ENCODE data around the gene FCGR2B.
A peak's percentile ranks its signal among the peaks of the same experiment; 100 is the strongest.
"Not testable (repeated sequence)": the region's sequence is repeated elsewhere in the genome, so short reads cannot be mapped to it uniquely, and the experiment has no call there.

Gene FCGR2B

DNA sequence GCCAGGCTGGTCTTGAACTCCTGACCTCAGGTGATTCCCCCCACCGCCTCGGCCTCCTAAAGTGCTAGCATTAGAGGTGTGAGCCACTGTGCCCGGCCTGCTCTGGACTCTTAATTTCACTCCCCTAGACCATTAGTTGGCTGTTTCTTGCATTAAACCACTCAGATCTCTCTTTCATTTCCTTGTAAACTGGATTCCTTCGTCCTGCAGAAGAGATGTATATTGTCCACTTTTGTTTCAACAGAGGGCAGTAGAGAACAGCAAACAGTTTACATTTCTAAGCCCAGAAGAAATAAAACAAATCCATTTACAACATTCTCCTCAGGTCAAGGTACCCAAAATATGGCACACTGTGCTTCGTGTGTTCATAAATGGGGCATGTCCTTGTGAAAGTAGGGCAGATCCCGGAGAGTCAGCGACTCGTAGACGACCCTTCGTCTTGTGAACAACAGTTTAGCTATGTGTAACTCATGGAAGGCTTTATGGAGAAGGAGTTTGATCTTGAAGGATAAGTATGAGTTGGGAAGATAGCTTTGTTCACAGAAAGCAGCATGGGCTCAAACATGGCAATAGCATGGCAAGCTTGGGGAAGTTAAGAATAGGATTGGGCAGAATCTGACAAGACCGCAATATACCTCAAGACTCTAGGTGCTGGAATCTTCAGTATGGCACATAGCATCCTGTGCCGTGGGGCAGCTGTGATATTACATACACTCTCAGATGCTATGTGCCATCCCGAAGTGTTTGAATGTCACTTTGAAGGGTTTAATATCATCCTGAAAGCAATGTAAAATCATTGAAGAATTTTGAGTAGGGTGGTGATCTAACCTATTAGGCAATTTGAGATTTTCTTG is 15.2 kb upstream of the FCGR2B start:
- peak; percentile 50 for DNase-seq (ENCODE audit: low spot score)

DNA sequence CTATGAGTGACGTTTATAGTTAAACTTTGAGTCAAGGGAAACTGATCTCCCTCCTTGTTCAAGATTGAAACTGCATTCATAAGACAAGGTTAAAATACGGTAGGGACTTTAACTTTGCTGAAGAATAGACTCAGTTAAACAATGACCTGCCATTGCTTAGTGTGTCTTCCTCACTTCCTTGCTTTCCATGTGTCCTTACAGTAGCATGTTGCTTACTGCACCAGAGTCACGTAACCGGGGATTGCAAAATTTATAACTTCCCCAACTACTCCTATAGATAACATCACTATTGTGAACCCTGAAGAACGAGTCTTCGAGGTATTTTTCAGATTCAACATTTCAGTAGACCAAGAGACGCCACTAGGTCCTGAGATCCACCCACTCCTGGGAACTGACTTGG is 9.4 kb upstream of the FCGR2B start:
- DNase-seq (ENCODE audit: low spot score) = not testable (repeated sequence)

DNA sequence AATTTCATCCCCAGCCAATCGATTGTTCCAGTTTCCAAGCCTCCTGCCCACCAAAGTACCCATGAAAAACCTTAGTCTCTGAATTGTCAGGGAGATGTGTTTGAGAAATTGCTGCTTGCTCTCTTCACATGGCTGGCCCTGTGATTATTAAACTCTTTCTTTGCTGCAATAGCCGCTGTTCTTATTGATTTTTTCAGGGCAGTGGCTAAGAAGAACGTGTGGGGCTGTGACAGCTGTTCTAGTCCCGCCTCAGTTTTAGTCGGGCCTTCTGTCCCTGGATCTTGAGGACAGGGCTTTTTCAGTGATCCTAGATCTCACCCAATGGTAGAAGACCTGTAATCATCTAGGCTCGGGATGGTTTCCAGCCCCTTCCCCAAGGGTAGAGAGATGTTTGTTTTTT is 9.0 kb upstream of the FCGR2B start:
- not testable (repeated sequence) for DNase-seq (ENCODE audit: low spot score)

DNA sequence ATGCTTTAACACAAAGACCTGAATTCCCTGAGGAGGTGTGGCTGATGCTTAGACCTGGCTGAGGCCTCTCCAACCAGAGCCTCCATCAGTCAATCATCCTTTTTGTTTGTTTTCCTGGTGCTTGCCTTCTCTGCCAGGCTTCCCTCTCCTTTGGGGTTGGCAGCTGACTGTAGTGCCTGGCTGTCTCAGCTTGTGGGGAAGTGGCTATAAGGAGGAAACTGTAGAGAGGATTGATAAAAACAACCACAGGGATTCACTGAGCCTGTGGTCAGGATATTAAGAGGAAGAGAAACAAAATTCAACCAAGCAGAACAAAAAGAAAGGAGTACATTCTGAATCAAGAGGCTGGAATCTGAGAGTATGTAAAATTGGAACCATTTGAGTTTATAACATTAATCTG is 4.4 kb upstream of the FCGR2B start:
- not testable (repeated sequence) for DNase-seq (ENCODE audit: low spot score)

DNA sequence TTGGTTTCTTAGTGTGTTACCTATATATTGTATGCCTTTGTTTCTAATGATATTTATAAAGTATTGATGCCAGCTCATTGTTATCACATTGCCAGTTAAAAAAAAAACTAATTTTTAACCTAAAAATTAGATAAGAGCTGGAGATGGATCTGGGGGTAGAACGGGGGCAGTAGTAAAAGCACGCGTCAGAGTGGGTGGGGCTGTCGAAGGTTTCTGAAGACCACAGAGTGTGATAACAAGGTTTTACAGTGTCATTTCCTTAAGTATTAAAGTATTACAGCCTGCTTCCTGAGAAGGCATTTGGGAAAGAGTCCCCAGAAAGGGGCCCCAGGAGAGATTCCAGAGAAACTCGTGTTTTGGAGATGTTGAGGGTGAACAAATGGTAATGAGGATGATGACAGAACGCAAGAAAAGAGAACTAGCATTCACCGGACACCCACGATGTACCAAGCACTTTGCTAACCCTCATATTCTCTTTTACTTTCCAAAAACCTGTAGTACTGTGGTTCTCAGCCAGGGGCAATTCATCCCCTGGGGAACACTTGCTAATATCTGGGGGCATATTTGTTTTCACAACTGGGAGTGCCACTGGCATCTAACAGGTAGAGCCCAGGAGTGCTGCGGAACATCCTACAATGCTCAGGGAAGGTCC is 1.2 kb upstream of the FCGR2B start:
- not testable (repeated sequence) for DNase-seq (ENCODE audit: low spot score)

DNA sequence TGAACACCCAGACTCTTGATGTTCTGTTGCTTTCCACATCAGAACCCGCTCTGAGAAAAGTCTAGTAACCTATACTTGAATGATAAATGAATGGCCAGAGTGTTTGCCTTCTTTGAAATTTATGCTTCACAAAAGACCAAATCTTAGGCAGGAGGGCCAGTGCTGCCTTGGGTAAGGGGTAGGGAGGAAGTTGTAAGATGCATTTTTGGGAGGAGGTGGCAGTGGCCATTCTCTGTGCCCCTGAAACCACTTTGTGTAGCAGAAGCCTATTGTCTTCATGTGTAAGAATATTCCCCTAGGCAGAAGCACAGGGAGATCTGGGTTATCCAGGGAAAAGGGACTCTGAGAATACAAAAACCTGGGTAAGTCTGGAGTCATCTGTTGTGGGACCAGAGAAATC is 626 bp downstream of the FCGR2B start:
- DNase-seq (ENCODE audit: low spot score) = not testable (repeated sequence)

DNA sequence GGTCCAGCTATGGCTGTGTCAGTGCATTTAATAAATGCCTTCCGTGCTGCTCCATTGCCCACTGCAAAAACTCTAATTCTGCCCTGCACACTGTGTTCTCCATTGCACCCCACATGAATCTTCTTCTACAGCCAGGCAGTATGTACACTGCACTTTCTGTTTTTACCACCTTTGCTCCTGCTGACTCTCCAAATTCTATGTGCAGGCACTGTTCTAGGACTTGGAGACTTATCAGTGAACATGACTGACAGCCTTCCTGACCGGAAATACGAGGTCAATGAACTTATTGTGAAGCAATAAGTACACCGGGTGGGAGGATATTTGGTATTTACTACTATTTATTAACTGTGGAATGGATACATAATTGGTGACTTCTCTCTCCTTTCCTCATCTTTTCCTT is 1.7 kb downstream of the FCGR2B start:
- not testable (repeated sequence) for DNase-seq (ENCODE audit: low spot score)

DNA sequence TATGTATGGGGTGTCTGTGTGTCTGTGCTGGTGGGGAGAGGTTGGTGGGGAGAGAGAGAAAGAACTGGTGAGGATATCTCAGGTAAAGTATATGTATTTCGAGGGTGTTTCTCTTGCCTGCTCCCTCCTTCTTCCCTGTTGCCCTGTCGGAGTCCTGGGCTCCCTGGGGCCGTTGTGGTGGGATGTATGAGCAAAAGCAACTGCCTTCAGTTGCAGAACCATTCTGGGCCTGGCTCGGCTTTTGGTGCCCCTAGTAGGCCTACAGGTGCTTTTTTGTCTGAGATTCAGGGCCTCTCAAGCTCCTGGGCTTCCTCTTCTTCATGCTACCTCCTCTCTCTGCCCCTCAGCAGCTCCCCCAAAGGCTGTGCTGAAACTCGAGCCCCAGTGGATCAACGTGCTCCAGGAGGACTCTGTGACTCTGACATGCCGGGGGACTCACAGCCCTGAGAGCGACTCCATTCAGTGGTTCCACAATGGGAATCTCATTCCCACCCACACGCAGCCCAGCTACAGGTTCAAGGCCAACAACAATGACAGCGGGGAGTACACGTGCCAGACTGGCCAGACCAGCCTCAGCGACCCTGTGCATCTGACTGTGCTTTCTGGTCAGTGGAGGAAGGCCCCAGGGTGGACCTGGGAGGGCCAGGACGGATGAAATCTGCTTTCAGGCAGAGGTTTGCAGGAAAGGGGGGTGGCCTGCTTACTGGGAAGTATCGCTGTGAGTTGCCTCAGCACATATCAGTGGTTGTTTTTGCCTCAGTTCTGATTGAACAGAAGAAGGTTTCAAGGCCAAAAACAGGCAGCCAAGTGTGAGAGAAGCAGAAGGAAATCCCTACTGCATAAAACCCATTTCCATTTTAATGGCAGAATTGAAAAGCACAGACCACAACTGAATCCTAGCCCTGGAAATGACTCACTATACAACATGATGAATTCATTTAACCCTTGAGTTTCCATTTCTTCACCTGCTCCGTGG is 8.4 kb downstream of the FCGR2B start:
- DNase-seq (ENCODE audit: low spot score) = not testable (repeated sequence)

DNA sequence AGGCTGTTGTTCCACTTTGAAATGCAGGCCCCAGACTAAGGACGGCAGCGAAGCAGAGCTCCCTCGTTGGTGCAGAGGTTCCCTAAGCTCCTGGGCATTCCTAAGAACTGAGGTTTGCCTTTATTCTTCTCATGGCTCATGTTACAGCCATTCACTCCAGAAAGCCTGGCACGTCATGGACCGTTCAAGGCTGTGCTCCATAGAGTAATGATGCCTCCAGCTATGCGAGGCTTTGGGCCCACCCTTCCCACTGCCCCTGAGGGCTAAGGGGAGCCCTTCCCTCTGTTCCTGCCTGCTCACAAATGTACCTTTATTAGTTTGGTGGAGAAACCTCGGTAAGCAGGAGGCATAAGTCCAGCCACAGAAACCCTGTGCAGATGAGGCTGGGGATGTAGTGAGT is 10.5 kb downstream of the FCGR2B start:
- DNase-seq (ENCODE audit: low spot score) = not testable (repeated sequence)

DNA sequence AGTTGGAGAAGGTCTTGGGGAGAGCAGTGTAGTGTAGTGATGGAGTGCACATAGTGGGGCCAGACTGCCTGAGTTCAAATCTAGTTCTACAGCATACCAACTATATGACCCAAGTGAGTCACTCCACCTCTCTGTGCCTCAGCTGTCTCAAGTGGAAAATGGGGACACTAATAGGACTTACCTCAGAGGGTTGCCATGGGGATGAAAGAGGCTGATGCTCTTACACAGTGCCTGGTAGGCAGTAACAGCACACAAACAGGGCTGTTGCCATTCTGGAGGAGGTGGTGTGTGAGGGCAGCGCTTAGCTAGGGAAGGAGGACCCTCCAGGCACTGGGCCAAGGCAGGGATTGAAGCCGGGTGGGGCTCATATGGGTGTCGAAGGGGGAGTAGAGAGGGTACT is 11.5 kb downstream of the FCGR2B start:
- DNase-seq (ENCODE audit: low spot score) = not testable (repeated sequence)

DNA sequence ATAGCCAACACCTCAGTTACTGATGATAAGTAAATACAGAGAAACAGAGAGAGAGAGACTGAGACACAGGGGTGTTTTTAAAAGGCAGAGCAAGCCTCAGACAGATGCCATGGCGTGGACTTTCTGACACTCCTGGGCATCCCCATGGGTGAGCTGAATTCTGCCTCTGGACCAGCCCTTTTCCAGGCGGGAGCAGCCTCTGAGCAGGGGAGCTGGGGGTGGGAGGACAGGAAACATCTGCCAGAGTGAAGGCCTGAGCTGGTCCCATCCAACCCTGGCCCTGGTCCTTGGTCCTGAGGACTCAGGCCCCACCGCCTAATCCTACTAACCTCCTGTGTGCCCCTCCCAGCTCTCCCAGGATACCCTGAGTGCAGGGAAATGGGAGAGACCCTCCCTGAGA is 12.0 kb downstream of the FCGR2B start:
- not testable (repeated sequence) for DNase-seq (ENCODE audit: low spot score)

DNA sequence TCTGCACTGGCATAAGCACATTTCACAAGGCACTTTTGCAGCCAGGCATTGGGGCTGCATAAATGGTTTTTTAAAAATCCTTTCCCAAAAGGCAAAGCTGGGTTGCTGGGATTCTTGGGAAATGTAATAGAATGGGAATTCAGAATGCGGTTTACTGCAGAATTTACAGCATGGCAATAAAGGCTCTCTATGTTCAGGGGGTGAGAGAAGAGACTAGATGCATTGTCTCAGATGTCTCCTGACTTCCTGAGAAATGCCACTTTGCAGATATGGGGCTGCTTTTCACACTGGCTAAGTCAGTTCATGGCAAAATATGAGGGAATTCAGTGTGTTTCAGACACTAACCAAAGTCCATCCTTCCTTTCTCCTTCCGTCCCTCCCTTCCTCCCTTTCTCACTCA is 13.5 kb downstream of the FCGR2B start:
- DNase-seq (ENCODE audit: low spot score) = no peak

DNA sequence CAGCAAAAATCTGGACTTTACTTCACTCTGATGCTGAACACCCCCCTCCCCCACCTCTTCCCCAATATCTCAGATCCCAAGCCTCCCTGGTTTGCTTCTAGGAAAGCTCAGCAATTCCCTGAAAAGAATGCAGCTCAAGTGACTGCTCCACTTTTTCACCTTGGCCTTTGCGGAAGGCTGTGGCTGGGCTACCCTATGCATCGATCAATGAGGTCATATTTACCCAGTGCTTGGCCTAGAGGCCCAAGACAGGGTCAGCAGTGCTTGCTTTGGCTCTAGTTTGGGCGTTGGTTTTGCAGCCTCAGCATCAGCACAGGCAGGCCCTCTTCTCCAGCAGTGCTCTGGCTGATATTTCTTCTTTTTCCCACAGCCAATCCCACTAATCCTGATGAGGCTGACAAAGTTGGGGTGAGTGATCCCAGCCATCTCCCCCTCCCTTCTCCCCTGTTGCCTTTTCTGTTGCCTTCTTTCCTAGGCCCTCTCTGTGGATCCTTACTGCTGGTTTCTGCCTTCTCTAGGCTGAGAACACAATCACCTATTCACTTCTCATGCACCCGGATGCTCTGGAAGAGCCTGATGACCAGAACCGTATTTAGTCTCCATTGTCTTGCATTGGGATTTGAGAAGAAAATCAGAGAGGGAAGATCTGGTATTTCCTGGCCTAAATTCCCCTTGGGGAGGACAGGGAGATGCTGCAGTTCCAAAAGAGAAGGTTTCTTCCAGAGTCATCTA is 14.2 kb downstream of the FCGR2B start:
- no peak for DNase-seq (ENCODE audit: low spot score)

DNA sequence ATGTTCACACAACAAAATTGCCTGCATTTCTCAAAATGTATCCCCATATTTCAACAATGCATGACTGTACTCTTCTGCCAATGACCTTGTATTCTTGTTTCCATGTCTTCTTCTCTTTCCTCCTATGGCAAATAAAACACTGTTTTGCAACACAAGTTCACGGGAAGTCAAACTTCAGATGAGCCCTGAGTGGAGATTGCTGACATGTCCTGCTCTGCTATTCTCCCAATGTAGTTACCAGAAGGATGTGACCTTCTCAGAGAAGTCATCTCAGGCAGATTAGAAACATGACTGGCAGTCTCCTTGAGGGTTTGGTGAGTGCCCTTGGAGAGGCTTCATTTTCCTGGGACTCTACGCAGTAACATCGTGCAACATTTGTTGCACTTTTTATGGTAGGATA is 15.6 kb downstream of the FCGR2B start:
- no peak for DNase-seq (ENCODE audit: low spot score)

DNA sequence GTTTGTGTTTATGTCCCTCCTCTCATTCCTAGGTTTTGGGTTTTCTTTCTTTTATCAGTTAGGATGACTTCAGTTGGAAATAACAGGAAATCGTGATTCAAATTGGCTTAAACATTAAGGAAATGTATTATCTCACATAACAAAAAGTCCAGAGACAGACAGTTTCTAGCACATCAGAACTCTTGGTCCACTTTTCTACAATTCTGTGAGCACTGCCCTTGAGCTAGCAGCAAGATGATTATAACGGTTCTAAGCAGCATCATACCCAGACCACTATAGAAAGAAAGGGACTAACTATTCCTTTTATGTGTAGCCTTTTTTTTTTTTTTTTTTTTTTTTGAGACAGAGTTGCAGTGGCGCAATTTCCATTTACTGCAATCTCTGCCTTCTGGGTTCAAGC is 18.9 kb downstream of the FCGR2B start:
- DNase-seq (ENCODE audit: low spot score) = no peak

DNA sequence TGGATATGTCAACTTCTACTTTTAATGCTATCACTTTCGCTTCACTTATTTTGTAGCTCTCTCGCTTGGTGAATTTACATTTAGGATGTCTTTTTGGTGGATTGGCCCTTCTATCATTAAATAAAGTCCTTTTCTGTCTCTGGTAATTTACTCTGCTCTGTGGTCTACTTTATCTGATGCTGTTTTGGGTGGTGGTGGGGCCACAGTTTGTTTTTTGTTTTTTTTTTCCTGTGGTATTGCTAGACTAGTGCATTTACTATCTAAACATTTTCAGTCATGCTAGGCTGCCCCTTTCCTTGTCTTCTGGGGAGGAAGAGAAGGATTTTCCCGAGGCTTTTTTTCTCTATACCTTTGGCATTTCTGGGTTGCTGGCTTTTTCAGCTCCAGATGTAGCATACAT is 26.0 kb downstream of the FCGR2B start:
- no peak for DNase-seq (ENCODE audit: low spot score)

DNA sequence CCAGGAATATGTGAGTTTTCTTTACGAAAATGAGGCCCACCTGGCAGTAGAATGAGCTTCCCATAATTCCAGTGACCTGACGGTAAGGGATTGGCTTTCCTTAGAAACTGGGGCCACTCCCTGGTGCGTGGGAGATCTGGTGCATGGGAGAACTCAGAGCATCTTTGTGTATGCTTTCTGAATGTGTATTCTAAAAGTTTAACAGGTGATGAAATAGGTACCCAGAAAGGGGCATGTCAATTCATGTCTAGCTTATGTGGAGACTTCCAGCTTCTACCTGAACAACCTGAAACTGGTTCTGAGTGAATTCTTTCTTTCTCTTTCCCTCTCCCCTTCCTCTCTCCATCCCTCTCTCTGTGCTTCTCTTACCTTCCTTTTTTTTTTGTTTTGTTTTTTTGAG is 28.9 kb downstream of the FCGR2B start:
- no peak for DNase-seq (ENCODE audit: low spot score)

DNA sequence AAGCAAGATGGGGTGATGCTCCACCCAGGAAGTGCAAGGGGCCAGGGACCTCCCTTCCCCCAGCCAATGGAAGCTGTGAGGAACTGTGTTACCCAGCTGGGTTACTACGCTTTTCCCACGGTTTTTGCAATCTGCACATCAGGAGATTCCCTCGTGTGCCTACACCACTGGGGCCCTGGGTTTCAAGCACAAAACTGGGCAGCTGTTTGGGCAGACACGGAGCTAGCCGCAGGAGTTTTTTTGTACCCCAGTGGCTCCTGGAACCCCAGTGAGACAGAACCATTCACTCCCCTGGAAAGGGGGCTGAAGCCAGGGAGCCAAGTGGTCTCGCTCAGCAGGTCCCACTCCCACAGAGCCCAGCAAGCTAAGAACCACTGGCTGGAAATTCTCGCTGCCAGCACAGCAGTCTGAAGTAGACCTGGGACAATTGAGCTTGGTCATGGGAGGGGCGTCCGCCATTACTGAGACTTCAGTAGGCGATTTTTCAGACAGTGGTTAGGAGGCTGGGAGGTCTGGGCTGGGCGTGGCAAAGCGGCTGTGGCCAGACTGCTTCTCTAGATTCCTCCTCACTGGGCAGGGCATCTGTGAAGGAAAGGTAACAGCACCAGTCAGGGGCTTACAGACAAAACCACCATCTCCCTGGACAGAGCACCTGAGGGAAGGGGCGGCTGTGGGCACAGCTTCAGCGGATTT is 30.2 kb downstream of the FCGR2B start:
- not testable (repeated sequence) for DNase-seq (ENCODE audit: low spot score)

DNA sequence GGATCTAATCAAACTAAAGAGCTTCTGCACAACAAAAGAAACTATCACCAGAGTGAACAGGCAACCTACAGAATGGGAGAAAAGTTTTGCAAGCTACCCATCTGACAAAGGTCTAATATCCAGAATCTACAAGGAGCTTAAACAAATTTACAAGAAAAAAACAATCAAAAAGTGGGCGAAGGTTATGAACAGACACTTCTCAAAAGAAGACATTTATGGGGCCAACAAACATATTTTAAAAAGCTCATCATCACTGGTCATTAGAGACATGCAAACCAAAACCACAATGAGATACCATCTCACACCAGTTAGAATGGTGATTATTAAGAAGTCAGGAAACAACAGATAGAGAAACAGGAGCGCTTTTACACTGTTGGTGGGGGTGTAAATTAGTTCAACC is 35.4 kb downstream of the FCGR2B start:
- DNase-seq (ENCODE audit: low spot score) = not testable (repeated sequence)

DNA sequence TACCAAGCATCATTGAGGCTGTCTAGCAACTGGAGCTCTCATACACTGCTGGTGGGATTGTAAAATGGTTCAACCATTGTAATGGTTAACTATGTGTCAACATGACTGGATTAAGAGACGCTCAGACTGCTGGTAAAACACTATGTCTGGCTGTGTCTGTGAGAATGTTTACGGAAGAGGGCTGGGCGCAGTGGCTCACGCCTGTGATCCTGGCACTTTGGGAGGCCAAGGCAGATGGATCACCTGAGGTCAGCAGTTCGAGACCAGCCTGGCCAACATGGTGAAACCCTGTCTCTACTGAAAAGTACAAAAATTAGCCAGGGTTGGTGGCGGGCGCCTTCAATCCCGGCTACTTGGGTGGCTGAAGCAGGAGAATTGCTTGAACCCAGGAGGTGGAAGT is 39.3 kb downstream of the FCGR2B start:
- no peak for DNase-seq (ENCODE audit: low spot score)

DNA sequence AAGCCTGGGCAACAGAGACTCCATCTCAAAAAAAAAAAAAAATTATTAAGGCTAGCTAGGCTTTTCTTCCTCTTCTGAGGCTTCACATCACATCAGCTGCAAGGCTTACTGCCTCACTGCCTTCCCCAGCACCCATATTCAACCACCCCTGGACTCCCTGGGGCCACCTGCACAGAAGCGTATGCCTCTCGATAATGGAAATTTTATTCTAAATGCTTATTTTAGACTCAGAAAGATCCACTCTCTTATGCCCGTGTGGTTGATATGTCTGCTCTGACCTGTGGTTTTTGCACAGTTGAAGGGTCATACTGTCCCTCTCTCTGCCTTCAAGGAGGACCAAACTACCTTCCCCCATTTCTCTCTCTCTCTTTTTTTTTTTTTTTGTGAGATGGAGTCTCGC is 42.6 kb downstream of the FCGR2B start:
- no peak for DNase-seq (ENCODE audit: low spot score)

Measured in CD4-positive, alpha-beta T cell treated with Interleukin-2 at 100 ng/mL for 4 hours (primary cell).